Neural progenitor cell (in vitro differentiated cells): Measurements from ENCODE around the gene GNB5. TPM values are rescaled to one million over a fixed set of nuclear protein-coding genes. Genes with fewer than 3 reads are reported as not detected.

ENCODE experiments used
- DNase-seq: peaks from one replicate; pipeline ENCODE4 v3.0.0-alpha.2; 2016; ENCODE audit warnings: low spot score
- H2AFZ ChIP-seq: fragments of 200-600 bp; sonication (generic); replicated peaks from 2 replicates; pipeline ENCODE4 v1.6.1; 2016; ENCODE audit warnings: antibody characterized with exemption
- H3F3A ChIP-seq: fragments of 200-600 bp; sonication (generic); 2 replicates; pipeline ENCODE4 v1.6.1; 2016; ENCODE audit warnings: antibody characterized with exemption, low read depth
- H3K27ac ChIP-seq: fragments of 200-600 bp; sonication (generic); 2 replicates; pipeline ENCODE4 v1.5.1; 2016; ENCODE audit warnings: mild to moderate bottlenecking
- H3K27me3 ChIP-seq: fragments of 200-600 bp; sonication (generic); 2 replicates; pipeline ENCODE4 v1.6.1; 2016; ENCODE audit warnings: mild to moderate bottlenecking, moderate library complexity
- H3K36me3 ChIP-seq: fragments of 200-600 bp; sonication (generic); 2 replicates; pipeline ENCODE4 v1.5.1; 2016
- H3K4me1 ChIP-seq: fragments of 200-600 bp; sonication (generic); 2 replicates; pipeline ENCODE4 v1.6.1; 2016; ENCODE audit warnings: mixed run types
- H3K4me2 ChIP-seq: fragments of 200-600 bp; sonication (generic); 2 replicates; pipeline ENCODE4 v1.6.1; 2016
- H3K4me3 ChIP-seq: fragments of 200-600 bp; sonication (generic); 2 replicates; pipeline ENCODE4 v1.5.1; 2016
- H3K79me2 ChIP-seq: fragments of 200-600 bp; sonication (generic); 2 replicates; pipeline ENCODE4 v1.6.1; 2016; ENCODE audit warnings: low read depth
- H3K9ac ChIP-seq: fragments of 200-600 bp; sonication (generic); 2 replicates; pipeline ENCODE4 v1.6.1; 2016
- H3K9me3 ChIP-seq: fragments of 200-600 bp; sonication (generic); 2 replicates; pipeline ENCODE4 v1.5.1; 2016; ENCODE audit warnings: low read depth
- H4K20me1 ChIP-seq: fragments of 200-600 bp; sonication (generic); 2 replicates; pipeline ENCODE4 v1.6.1; 2016; ENCODE audit warnings: low read depth
- H3K27ac Mint-ChIP-seq: 3 replicates; pipeline ENCODE4 v1.8.0; 2021; ENCODE audit warnings: mixed read lengths
- H3K27me3 Mint-ChIP-seq: 2 replicates; pipeline ENCODE4 v1.8.0; 2022; ENCODE audit warnings: low read depth, mild to moderate bottlenecking, inconsistent platforms, moderate library complexity, mixed read lengths; ENCODE audit not compliant: insufficient read depth
- H3K36me3 Mint-ChIP-seq: 3 replicates; pipeline ENCODE4 v1.8.0; 2021; ENCODE audit warnings: mixed read lengths
- H3K4me1 Mint-ChIP-seq: 3 replicates; pipeline ENCODE4 v1.8.0; 2021; ENCODE audit warnings: mixed read lengths
- H3K4me3 Mint-ChIP-seq: 3 replicates; pipeline ENCODE4 v1.8.0; 2021; ENCODE audit warnings: mild to moderate bottlenecking, moderate library complexity, mixed read lengths
- H3K9me3 Mint-ChIP-seq: 3 replicates; pipeline ENCODE4 v1.8.0; 2020; ENCODE audit warnings: mixed read lengths
- CTCF ChIP-seq: fragments of 200-600 bp; sonication (generic); IDR thresholded peaks from 2 replicates; pipeline ENCODE4 v1.5.1; 2017; ENCODE audit warnings: antibody characterized with exemption, mild to moderate bottlenecking
- EZH2 ChIP-seq: fragments of 200-600 bp; sonication (generic); IDR thresholded peaks from 2 replicates; pipeline ENCODE4 v1.6.1; 2017; ENCODE audit warnings: antibody characterized with exemption, mild to moderate bottlenecking, moderate library complexity
- EZH2phosphoT487 ChIP-seq: fragments of 200-600 bp; sonication (generic); IDR thresholded peaks from 2 replicates; pipeline ENCODE4 v1.6.1; 2017; ENCODE audit warnings: antibody characterized with exemption
- total RNA-seq: library from RNA; depleted of rRNA; stranded (reverse); fragments of >200 nt; gene quantifications from 2 replicates; pipeline ENCODE4 v1.2.3, GENCODE V29; 2015; ENCODE audit warnings: low replicate concordance

Gene GNB5
- total RNA-seq, 1 donor from 2014 or later: 36.0 TPM

- Histone ChIP-seq H2AFZ (no peak overlapping the region), H3K36me3 (no peaks in the 10 kb centered on the region), H3F3A (no peaks in the 10 kb centered on the region), H3K9ac (no peak overlapping the region), H3K4me1 (no peaks in the 10 kb centered on the region), H3K4me2 (no peak overlapping the region), H4K20me1 (no peaks in the 10 kb centered on the region), H3K27ac (no peak overlapping the region), H3K79me2 (peaks cover 4% of the 10 kb centered on the region), H3K4me3 (no peak overlapping the region), H3K27me3 (no peaks in the 10 kb centered on the region), H3K9me3 (no peaks in the 10 kb centered on the region)
- no peak overlapping the region for H3K27ac Mint-ChIP-seq
- no peaks in the 10 kb centered on the region for H3K9me3 Mint-ChIP-seq
- no peaks in the 10 kb centered on the region for H3K27me3 Mint-ChIP-seq
- peaks cover 8% of the 10 kb centered on the region for H3K36me3 Mint-ChIP-seq
- TF ChIP-seq CTCF (no peak), EZH2phosphoT487 (no peak), EZH2 (no peak)
- no peak for DNase-seq
- no peak overlapping the region for H3K4me3 Mint-ChIP-seq
- no peaks in the 10 kb centered on the region for H3K4me1 Mint-ChIP-seq
These were observed 28.9 kb downstream of the GNB5 start for GRCh38 chr15:52162260-52162659.

- no peak overlapping the region for H3K27ac Mint-ChIP-seq
These were observed 29.7 kb downstream of the GNB5 start for GRCh38 chr15:52161406-52161966.

GRCh38 chr15:52159645-52160044, 31.5 kb downstream of the GNB5 start:
- Histone ChIP-seq H3K9ac (no peak overlapping the region), H3K27ac (no peak overlapping the region), H3K27me3 (no peaks in the 10 kb centered on the region), H3K36me3 (no peaks in the 10 kb centered on the region), H2AFZ (no peak overlapping the region), H3K79me2 (no peaks in the 10 kb centered on the region), H4K20me1 (no peaks in the 10 kb centered on the region), H3F3A (no peaks in the 10 kb centered on the region), H3K9me3 (no peaks in the 10 kb centered on the region), H3K4me1 (no peaks in the 10 kb centered on the region), H3K4me2 (no peak overlapping the region), H3K4me3 (no peak overlapping the region)
- no peaks in the 10 kb centered on the region for H3K9me3 Mint-ChIP-seq
- H3K4me3 Mint-ChIP-seq: no peak overlapping the region
- no peak for DNase-seq
- H3K27ac Mint-ChIP-seq: no peak overlapping the region
- H3K36me3 Mint-ChIP-seq: peaks cover 8% of the 10 kb centered on the region
- no peak for TF ChIP-seq EZH2phosphoT487
- no peak for TF ChIP-seq EZH2
- TF ChIP-seq CTCF: no peak
- H3K27me3 Mint-ChIP-seq: peaks cover 2% of the 10 kb centered on the region
- H3K4me1 Mint-ChIP-seq: no peaks in the 10 kb centered on the region

More at GRCh38 chr15:52161406-52161966, 29.7 kb downstream of the GNB5 start:
- H3K4me1 Mint-ChIP-seq: no peaks in the 10 kb centered on the region
- Histone ChIP-seq H3F3A (no peaks in the 10 kb centered on the region), H4K20me1 (no peaks in the 10 kb centered on the region), H3K4me2 (no peak overlapping the region), H3K9me3 (no peaks in the 10 kb centered on the region), H3K79me2 (no peaks in the 10 kb centered on the region), H3K36me3 (no peaks in the 10 kb centered on the region), H3K4me3 (no peak overlapping the region), H3K27ac (no peak overlapping the region), H2AFZ (no peak overlapping the region), H3K9ac (no peak overlapping the region), H3K4me1 (no peaks in the 10 kb centered on the region), H3K27me3 (no peaks in the 10 kb centered on the region)
- no peaks in the 10 kb centered on the region for H3K9me3 Mint-ChIP-seq
- no peak overlapping the region for H3K4me3 Mint-ChIP-seq
- TF ChIP-seq EZH2phosphoT487: no peak
- H3K36me3 Mint-ChIP-seq: peaks cover 8% of the 10 kb centered on the region
- no peak for DNase-seq
- no peaks in the 10 kb centered on the region for H3K27me3 Mint-ChIP-seq

- Histone ChIP-seq H3K4me3 (no peak overlapping the region), H3K4me2 (no peak overlapping the region), H4K20me1 (no peaks in the 10 kb centered on the region), H3K9me3 (no peaks in the 10 kb centered on the region), H3K9ac (no peak overlapping the region), H3K79me2 (no peaks in the 10 kb centered on the region), H3K27me3 (no peaks in the 10 kb centered on the region), H3K36me3 (no peaks in the 10 kb centered on the region), H3F3A (no peaks in the 10 kb centered on the region), H3K27ac (no peak overlapping the region), H3K4me1 (no peaks in the 10 kb centered on the region), H2AFZ (no peak overlapping the region)
- Mint-ChIP-seq H3K4me1 (no peaks in the 10 kb centered on the region), H3K27ac (no peak overlapping the region), H3K36me3 (peaks cover 8% of the 10 kb centered on the region), H3K4me3 (no peak overlapping the region), H3K9me3 (no peaks in the 10 kb centered on the region), H3K27me3 (peaks cover 2% of the 10 kb centered on the region)
- TF ChIP-seq CTCF (no peak), EZH2phosphoT487 (no peak), EZH2 (no peak)
- DNase-seq: no peak
These were observed 33.0 kb downstream of the GNB5 start for GRCh38 chr15:52158084-52158765.
